ENCODE measurements around the gene CEBPG. TPM values are rescaled to one million over a fixed set of nuclear protein-coding genes. Genes with fewer than 3 reads are reported as not detected.

Gene CEBPG
- total RNA-seq, 4 donors from 2014 or later, result 38.0 to 48.3 (median 43.1) TPM

- intact Hi-C loops (cut with DNase I; ENCODE audit: low total_unique reads), result no loop called here
- H3K4me3 ChIP-seq (ENCODE audit: low read depth, poor library complexity, severe bottlenecking), result no peak overlapping the region
- WGBS, 2 donors, result 48 to 63% methylated on average over 5 of the region's 5 CpGs
- TF ChIP-seq POLR2A (IDR thresholded peaks at IDR 0.05) (no peak), CTCF (IDR thresholded peaks at IDR 0.05) (no peak)
- peak in 1 of 2 donors; percentile 62 for DNase-seq (ENCODE audit: low spot score in 2 of 2)
Measured at GRCh38 chr19:33368074-33368864, 5.2 kb upstream of the CEBPG start.

GRCh38 chr19:33370783-33371182 is 2.7 kb upstream of the CEBPG start:
- DNase-seq (ENCODE audit: low spot score in 2 of 2), result peak in 1 of 2 donors; percentile 57
- no peak for TF ChIP-seq POLR2A (IDR thresholded peaks at IDR 0.05)
- no peak for TF ChIP-seq CTCF (IDR thresholded peaks at IDR 0.05)
- 44 to 53% methylated on average over 4 of the region's 4 CpGs for whole genome bisulfite sequencing, 2 donors
- no peak overlapping the region for H3K4me3 ChIP-seq (ENCODE audit: low read depth, poor library complexity, severe bottlenecking)
- intact Hi-C loops (cut with DNase I; ENCODE audit: low total_unique reads), result no loop called here

GRCh38 chr19:33374236-33374714 is 766 bp downstream of the CEBPG start:
- TF ChIP-seq POLR2A (IDR thresholded peaks at IDR 0.05) (no peak), CTCF (IDR thresholded peaks at IDR 0.05) (no peak)
- intact Hi-C loops (cut with DNase I; ENCODE audit: low total_unique reads), result loop anchor here (2.0 kb wide), 1 partner anchor 71 kb away; the partner anchor contains the start of gene CEBPA
- peak overlapping the region; percentile 61 for H3K4me3 ChIP-seq (ENCODE audit: low read depth, poor library complexity, severe bottlenecking)
- 1 to 2% methylated on average over 21 to 22 of the region's 22 CpGs for WGBS, 2 donors
- DNase-seq (ENCODE audit: low spot score in 2 of 2), result peak in 1 of 2 donors; percentile 83

- TF ChIP-seq POLR2A (IDR thresholded peaks at IDR 0.05) (no peak), CTCF (IDR thresholded peaks at IDR 0.05) (no peak)
- WGBS, 2 donors, result 67 to 68% methylated on average over 9 of the region's 9 CpGs
- intact Hi-C loops (cut with DNase I; ENCODE audit: low total_unique reads), result loop anchor here (2.0 kb wide), 1 partner anchor 72 kb away; the partner anchor contains the start of gene CEBPA
- DNase-seq (ENCODE audit: low spot score in 2 of 2), result peak in 1 of 2 donors; percentile 67
- no peak overlapping the region for H3K4me3 ChIP-seq (ENCODE audit: low read depth, poor library complexity, severe bottlenecking)
Measured at GRCh38 chr19:33375156-33375836, 1.8 kb downstream of the CEBPG start.

- H3K4me3 ChIP-seq (ENCODE audit: low read depth, poor library complexity, severe bottlenecking), result no peak overlapping the region
Measured at GRCh38 chr19:33375837-33376159, 2.3 kb downstream of the CEBPG start.

More at GRCh38 chr19:33375837-33376159, 2.3 kb downstream of the CEBPG start:
- WGBS, 2 donors, result 77 to 84% methylated on average over 1 of the region's 1 CpG
- DNase-seq (ENCODE audit: low spot score in 2 of 2), result no peak
- intact Hi-C loops (cut with DNase I; ENCODE audit: low total_unique reads), result loop anchor here (2.0 kb wide), 1 partner anchor 73 kb away; the partner anchor contains the start of gene CEBPA
- TF ChIP-seq CTCF (IDR thresholded peaks at IDR 0.05) (no peak), POLR2A (IDR thresholded peaks at IDR 0.05) (no peak)
